NCI-H2107 treated with DMSO at 0.1 percent for 48 hours (cell line): ENCODE results near the gene EBF3.

Experiments used
- DNase-seq: peaks from one replicate; lab custom pipeline; 2025; ENCODE audit not compliant: unreplicated experiment; lab: John Stamatoyannopoulos, UW

Gene EBF3

DNA sequence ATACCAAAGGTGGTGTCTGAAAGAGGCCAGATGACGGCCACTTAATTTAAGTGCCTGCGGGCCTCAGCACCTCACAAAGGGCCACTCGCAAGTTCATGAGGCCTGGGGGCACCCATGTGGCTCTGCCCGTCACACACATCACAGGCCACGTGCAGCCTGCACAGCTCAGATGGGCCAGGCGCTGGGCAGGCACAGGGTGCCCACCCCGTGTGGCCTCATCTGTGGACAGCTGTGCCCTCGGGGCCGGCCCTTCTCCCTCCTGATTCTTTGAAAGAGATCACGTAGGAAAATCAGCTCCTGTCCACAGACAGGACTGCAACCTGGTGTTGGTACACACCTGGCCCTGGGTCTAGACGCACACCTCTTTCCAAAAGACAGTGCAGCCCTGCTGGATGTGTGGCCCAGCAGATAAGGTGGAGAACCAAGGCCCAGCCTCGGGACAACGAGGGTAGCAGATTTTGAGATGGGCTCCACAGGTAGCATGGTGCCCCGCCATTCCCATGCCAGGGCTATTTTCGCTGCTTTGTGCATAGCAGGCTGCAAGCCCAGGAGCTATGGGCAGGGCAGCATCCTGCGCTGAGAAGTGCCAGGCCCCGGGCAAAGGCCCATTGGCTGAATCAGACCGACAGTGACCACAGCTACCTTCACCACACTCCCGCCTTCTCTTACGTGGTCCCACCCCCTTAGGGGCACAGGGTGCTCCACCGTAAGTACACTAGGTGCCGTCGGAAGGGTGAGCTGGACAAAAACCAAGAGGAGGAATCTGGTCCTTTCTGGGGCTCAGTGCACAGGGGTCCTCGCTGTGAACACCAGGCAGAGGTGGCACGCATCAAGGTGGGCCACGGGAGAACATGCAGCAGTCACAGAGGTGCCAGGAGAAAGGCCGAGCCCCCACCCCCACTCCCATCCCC is 124.5 kb downstream of the EBF3 start:
- DNase-seq, result no peak

DNA sequence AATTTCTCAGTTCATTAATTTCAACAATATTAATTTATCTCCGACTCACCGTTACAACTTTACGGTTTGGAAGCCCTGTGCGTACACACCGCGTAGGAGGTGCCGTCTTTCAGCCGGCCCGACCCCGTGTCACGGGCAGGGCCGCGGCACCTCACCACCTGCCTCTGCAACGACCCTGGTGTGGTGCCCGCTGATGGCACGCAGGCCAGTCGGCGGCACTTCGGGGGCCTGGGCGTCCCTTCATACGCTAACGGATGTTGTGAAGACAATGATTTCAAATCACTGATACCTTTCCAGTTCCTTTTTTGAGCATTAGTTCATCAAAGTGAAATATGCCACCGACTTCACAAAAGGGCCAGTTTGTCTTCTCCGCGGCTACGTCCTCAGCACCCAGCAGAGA is 125.3 kb downstream of the EBF3 start:
- DNase-seq, result no peak

- no peak for DNase-seq
These were observed 126.0 kb downstream of the EBF3 start for GRCh38 chr10:129837909-129838582.

GRCh38 chr10:129836253-129836652 is 127.8 kb downstream of the EBF3 start:
- no peak for DNase-seq

- no peak for DNase-seq
These were observed 129.9 kb downstream of the EBF3 start for GRCh38 chr10:129833994-129834739.

DNA sequence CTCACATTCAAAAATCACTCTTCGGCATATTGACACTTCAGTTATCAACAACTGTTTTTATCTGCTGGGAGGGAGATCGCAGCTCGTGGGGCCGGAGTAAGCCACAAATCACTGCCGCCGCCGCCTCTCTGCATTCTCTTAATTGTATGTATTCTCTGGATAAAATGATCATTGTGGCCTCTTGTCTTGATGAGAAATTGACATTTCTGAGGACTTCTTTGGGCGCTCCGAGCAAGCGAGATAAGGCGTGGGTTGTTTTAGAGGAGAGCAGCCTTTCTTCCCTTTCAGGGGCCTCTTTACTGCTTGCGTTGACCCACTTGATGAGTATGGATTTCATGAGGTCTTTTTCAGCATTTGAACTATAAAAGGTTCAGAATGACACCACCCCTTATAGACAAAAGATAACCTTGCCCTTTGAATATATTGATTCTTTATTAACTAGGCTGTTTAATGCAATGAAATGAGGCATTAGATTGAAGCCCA is 130.6 kb downstream of the EBF3 start:
- no peak for DNase-seq

DNA sequence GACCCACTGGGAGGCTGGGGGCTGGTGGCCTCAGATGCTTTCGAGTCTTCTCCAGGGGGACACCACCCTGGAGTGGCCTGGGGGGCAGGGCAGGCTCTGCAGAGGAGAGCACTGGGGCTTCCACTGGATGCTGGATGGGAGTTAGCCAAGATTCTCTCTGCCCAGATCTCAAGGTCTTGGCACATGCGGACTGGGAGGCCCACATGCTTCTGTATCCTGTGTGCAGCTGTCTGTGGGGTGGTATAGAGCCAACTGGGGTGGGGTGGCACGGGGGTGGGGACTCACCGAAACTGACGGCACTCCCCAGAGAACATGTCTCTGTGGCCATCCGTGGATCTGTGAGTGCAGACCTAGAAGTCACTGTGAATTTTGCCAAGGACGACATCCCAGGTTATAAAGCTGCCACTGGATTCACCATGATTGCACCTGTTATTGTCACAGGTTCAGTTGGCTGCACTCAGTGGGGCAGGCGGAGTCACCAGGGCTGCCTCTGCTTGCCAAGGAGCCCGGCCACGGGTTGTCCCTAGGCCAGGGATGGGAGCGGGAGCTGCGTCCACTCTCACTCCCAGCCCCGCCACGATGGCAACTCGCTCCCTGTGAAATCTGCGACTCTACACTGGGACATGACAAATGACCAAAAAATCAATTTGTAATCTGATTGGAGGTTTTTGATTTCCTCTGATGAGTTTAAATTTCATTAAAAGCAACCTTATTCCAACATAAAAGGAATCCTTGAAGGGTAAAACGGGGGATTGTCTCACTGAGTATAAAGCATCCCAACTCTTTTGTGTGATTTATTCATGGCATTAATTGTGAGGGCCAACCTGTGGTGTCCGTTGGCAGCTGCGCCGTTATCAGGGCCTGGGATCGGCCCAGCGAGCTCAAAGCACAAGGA is 131.3 kb downstream of the EBF3 start:
- no peak for DNase-seq

GRCh38 chr10:129831150-129831549 is 132.9 kb downstream of the EBF3 start:
- DNase-seq, result no peak

- no peak for DNase-seq
These were observed 138.2 kb downstream of the EBF3 start for GRCh38 chr10:129825826-129826225.

DNA sequence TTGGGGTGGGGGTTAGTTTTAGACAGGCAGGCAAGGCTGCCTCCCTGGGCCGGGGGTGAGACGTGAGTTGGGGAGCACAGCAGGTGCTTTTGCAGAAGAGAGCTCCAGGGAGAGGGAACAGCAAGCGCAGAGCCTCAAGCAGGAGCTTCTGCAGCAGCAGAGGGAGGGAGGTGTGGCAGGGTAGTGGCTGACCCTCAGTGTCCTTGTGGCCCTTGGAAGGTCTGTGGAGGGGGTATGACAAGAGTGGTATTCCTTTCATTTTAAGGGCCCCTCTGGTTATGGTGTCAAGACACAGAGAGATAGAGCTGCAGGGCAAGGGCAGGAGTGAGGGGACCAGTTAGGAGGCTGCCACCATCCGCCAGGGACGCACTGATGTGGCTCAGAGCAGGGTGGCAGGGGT is 138.9 kb downstream of the EBF3 start:
- DNase-seq, result no peak

DNA sequence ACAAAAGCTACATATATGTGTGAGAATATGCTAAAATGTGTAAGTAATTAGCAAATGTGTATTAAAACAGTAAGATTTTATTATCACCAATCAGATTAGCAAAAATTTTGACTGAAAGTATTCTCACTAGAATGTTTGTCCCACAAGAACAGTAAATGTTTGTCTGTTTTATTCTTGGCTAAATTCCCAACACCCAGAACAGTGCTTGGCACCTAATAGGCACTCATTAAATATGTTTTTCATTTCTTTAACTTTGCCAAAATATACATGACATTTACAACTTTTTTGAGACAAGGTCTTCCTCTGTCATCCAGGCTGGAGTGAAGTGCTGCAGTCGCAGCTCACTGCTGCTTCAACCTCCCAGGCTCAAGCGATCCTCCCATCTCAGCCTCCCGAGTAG is 143.6 kb downstream of the EBF3 start:
- DNase-seq, result no peak

- no peak for DNase-seq
These were observed 147.4 kb downstream of the EBF3 start for GRCh38 chr10:129816656-129817045.

DNA sequence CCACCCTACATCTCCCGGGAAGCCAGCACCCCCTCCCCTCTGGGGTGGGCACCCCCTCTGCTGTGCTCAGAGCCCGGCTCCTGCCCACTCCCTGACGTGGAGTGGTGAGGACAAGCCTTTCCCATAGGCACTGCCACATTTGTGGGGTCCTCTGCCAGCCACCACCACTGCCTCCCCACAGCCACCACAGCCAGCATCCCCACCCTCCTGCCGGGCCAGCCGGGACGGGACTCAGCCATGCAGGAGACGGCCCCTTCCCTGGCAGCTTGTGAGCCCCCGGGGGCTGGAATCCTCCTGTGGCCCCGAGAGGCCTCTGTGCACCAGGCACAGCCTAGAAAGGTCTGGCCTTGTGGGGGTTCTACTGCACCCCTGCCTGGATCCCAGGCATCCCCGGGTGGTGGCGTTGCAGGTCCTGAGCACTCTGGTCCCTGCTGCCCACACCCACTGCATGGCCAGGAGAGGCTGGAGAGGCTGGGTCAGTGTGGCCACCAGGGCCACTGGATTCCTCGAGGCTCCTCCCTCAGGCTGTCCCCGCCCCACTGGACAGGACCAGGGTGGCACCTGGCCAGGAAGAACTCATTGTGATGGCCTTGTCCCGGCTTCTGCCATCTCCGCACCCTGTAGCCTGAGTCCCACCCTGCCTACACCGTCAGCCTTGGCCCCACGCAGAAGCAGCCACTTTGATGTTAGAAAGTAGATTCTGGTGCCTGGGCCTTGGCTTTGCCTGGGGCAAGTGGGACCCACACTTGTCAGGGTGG is 148.0 kb downstream of the EBF3 start:
- no peak for DNase-seq

GRCh38 chr10:129814681-129815646 is 149.1 kb downstream of the EBF3 start:
- DNase-seq, result no peak

- no peak for DNase-seq
These were observed 151.7 kb downstream of the EBF3 start for GRCh38 chr10:129812398-129812797.

- DNase-seq, result no peak
These were observed 152.9 kb downstream of the EBF3 start for GRCh38 chr10:129811208-129811607.

GRCh38 chr10:129809841-129810240 is 154.2 kb downstream of the EBF3 start:
- DNase-seq, result no peak

GRCh38 chr10:129809431-129809830 is 154.6 kb downstream of the EBF3 start:
- no peak for DNase-seq
